GM21515 (cell line): ENCODE data around the gene EFHD1.
A peak's percentile ranks its signal among the peaks of the same experiment; 100 is the strongest.
"Not testable (repeated sequence)": the region's sequence is repeated elsewhere in the genome, so short reads cannot be mapped to it uniquely, and the experiment has no call there.

ENCODE experiments used
- ATAC-seq: cut with Tn5 transposase; IDR thresholded peaks from one replicate; pipeline ENCODE4 v1.9.1; 2021; ENCODE audit not compliant: unreplicated experiment

EFHD1 gene

GRCh38 chr2:232689152-232689910 is 55.9 kb downstream of the EFHD1 start:
- ATAC-seq, result no peak

- ATAC-seq, result not testable (repeated sequence)
These were observed 57.7 kb downstream of the EFHD1 start for GRCh38 chr2:232691117-232691516.

- no peak for ATAC-seq
These were observed 59.9 kb downstream of the EFHD1 start for GRCh38 chr2:232693344-232693743.

GRCh38 chr2:232696609-232697058 is 63.2 kb downstream of the EFHD1 start:
- no peak for ATAC-seq

GRCh38 chr2:232697059-232697806 is 63.8 kb downstream of the EFHD1 start, which contains the start of gene GIGYF2:
Gene GIGYF2, plus strand, starts transcription at chr2:232697331. Its CDS starts 37,867 bp downstream, at chr2:232735198.
- peak; percentile 76 for ATAC-seq

GRCh38 chr2:232697807-232698110 is 64.4 kb downstream of the EFHD1 start:
- ATAC-seq, result no peak

GRCh38 chr2:232698556-232699091 is 65.2 kb downstream of the EFHD1 start:
- ATAC-seq, result no peak

GRCh38 chr2:232699110-232699509 is 65.7 kb downstream of the EFHD1 start:
- no peak for ATAC-seq

GRCh38 chr2:232700154-232700553 is 66.8 kb downstream of the EFHD1 start:
- no peak for ATAC-seq

GRCh38 chr2:232707076-232707475 is 73.7 kb downstream of the EFHD1 start:
- no peak for ATAC-seq

GRCh38 chr2:232713505-232713904 is 80.1 kb downstream of the EFHD1 start:
- no peak for ATAC-seq

- no peak for ATAC-seq
These were observed 81.6 kb downstream of the EFHD1 start for GRCh38 chr2:232714969-232715368.

GRCh38 chr2:232720056-232720455 is 86.7 kb downstream of the EFHD1 start:
- ATAC-seq, result not testable (repeated sequence)

GRCh38 chr2:232721261-232721660 is 87.9 kb downstream of the EFHD1 start:
- ATAC-seq, result no peak

GRCh38 chr2:232721882-232722281 is 88.5 kb downstream of the EFHD1 start:
- no peak for ATAC-seq

- ATAC-seq, result no peak
These were observed 89.6 kb downstream of the EFHD1 start for GRCh38 chr2:232723027-232723426.

- no peak for ATAC-seq
These were observed 95.4 kb downstream of the EFHD1 start for GRCh38 chr2:232728785-232729184.

- no peak for ATAC-seq
These were observed 98.1 kb downstream of the EFHD1 start for GRCh38 chr2:232731470-232731869.
